Neural cell (in vitro differentiated cells): ENCODE measurements around the gene C17orf75. TPM values are rescaled to one million over a fixed set of nuclear protein-coding genes. Genes with fewer than 3 reads are reported as not detected.

ENCODE experiments used
- H2AFZ ChIP-seq: fragments of 200-600, 300-800 bp; sonication (generic), shearing (Covaris generic); 2 replicates; pipeline ENCODE4 v1.6.0; 2014; ENCODE audit warnings: low read depth, mild to moderate bottlenecking, antibody characterized with exemption, low read length, moderate library complexity
- H3F3A ChIP-seq: fragments of 200-600 bp; shearing (Covaris generic); 2 replicates; pipeline ENCODE4 v1.6.1; 2016; ENCODE audit warnings: mild to moderate bottlenecking, moderate library complexity, mixed read lengths, antibody characterized with exemption, low read length; ENCODE audit not compliant: insufficient read depth, poor library complexity, severe bottlenecking
- H3K27ac ChIP-seq: fragments of 200-600, 300-800 bp; sonication (generic), shearing (Covaris generic); 2 replicates; pipeline ENCODE4 v1.5.1; 2014; ENCODE audit warnings: mild to moderate bottlenecking, low read length, moderate library complexity
- H3K27me3 ChIP-seq: fragments of 300-800, 200-600 bp; sonication (generic), shearing (Covaris generic); 2 replicates; pipeline ENCODE4 v1.6.0; 2014; ENCODE audit warnings: mild to moderate bottlenecking, low read depth, low read length, moderate library complexity; ENCODE audit not compliant: insufficient read depth
- H3K36me3 ChIP-seq: fragments of 300-800, 200-600 bp; sonication (generic), shearing (Covaris generic); 2 replicates; pipeline ENCODE4 v1.5.1; 2014; ENCODE audit warnings: mild to moderate bottlenecking, antibody characterized with exemption, low read length, moderate library complexity; ENCODE audit not compliant: insufficient read depth
- H3K4me2 ChIP-seq: fragments of 300-800, 200-600 bp; sonication (generic), shearing (Covaris generic); 2 replicates; pipeline ENCODE4 v1.6.0; 2014; ENCODE audit warnings: mild to moderate bottlenecking, low read length
- H3K4me3 ChIP-seq: fragments of 300-800, 200-600 bp; sonication (generic), shearing (Covaris generic); 2 replicates; pipeline ENCODE4 v1.5.1; 2014; ENCODE audit warnings: mild to moderate bottlenecking, low read length, moderate library complexity
- H3K79me2 ChIP-seq: fragments of 200-600 bp; shearing (Covaris generic); replicated peaks from 2 replicates; pipeline ENCODE4 v1.6.0; 2014; ENCODE audit warnings: mild to moderate bottlenecking, low read length, moderate library complexity; ENCODE audit not compliant: insufficient read depth
- H3K9ac ChIP-seq: fragments of 300-800, 200-600 bp; sonication (generic), shearing (Covaris generic); 2 replicates; pipeline ENCODE4 v1.6.1; 2016; ENCODE audit warnings: mild to moderate bottlenecking, low read length, mixed read lengths
- H3K9me2 ChIP-seq: fragments of 200-600 bp; shearing (Covaris generic); 2 replicates; pipeline ENCODE4 v1.6.1; 2016; ENCODE audit warnings: mild to moderate bottlenecking, low read length, mixed read lengths; ENCODE audit not compliant: insufficient read depth
- H3K9me3 ChIP-seq: fragments of 200-600, 300-800 bp; sonication (generic), shearing (Covaris generic); 2 replicates; pipeline ENCODE4 v1.6.1; 2016; ENCODE audit warnings: mild to moderate bottlenecking, mixed run types, low read length, moderate library complexity, mixed read lengths
- H4K20me1 ChIP-seq: fragments of 200-600 bp; shearing (Covaris generic); 2 replicates; pipeline ENCODE4 v1.6.1; 2016; ENCODE audit warnings: mild to moderate bottlenecking, mixed run types; ENCODE audit not compliant: insufficient read depth
- CTCF ChIP-seq: fragments of 450-650 bp; IDR thresholded peaks from 2 replicates; pipeline ENCODE4 v1.5.1; 2014; ENCODE audit warnings: antibody characterized with exemption, mild to moderate bottlenecking, moderate library complexity; ENCODE audit not compliant: poor library complexity, severe bottlenecking
- EP300 ChIP-seq: fragments of 450-650 bp; conservative IDR thresholded peaks from 2 replicates; pipeline ENCODE4 v1.6.1; 2014; ENCODE audit warnings: antibody characterized with exemption, mild to moderate bottlenecking, moderate library complexity; ENCODE audit not compliant: poor library complexity, severe bottlenecking
- EZH2 ChIP-seq: fragments of 200-600, 300-800 bp; shearing (Covaris generic), sonication (generic); IDR thresholded peaks from 2 replicates; pipeline ENCODE4 v1.6.1; 2014; ENCODE audit warnings: antibody characterized with exemption, low read length, borderline replicate concordance, mild to moderate bottlenecking; ENCODE audit not compliant: insufficient read depth, poor library complexity, severe bottlenecking
- MXI1 ChIP-seq: fragments of 450-650 bp; conservative IDR thresholded peaks from 2 replicates; pipeline ENCODE4 v1.6.1; 2014; ENCODE audit warnings: antibody characterized with exemption, mild to moderate bottlenecking; ENCODE audit not compliant: poor library complexity, severe bottlenecking
- POLR2AphosphoS5 ChIP-seq: IDR thresholded peaks from 2 replicates; pipeline ENCODE4 v1.6.1; 2012
- RAD21 ChIP-seq: fragments of 450-650 bp; conservative IDR thresholded peaks from 2 replicates; pipeline ENCODE4 v1.6.1; 2014; ENCODE audit warnings: antibody characterized with exemption, mild to moderate bottlenecking, moderate library complexity
- REST ChIP-seq: IDR thresholded peaks from 2 replicates; pipeline ENCODE4 v1.6.1; 2012; ENCODE audit warnings: borderline replicate concordance
- SMC3 ChIP-seq: fragments of 450-650 bp; conservative IDR thresholded peaks from 2 replicates; pipeline ENCODE4 v1.6.1; 2014; ENCODE audit warnings: antibody characterized with exemption, mild to moderate bottlenecking, moderate library complexity; ENCODE audit not compliant: poor library complexity
- TAF1 ChIP-seq: IDR thresholded peaks from 2 replicates; pipeline ENCODE4 v1.6.1; 2012; ENCODE audit warnings: low read depth
- polyA plus RNA-seq: library from polyadenylated mRNA; depleted of rRNA; stranded (reverse); fragments of >200 nt; gene quantifications from 2 replicates; pipeline ENCODE4 v1.2.3, GENCODE V29; 2014

C17orf75 gene
- polyA plus RNA-seq, 1 donor from 2014 or later: 77.0 TPM

GRCh38 chr17:32349503-32349853 is 7.5 kb upstream of the C17orf75 start:
- H3K9me3 ChIP-seq: no peaks in the 10 kb centered on the region
- peak overlapping the region; percentile 92 for H3K4me3 ChIP-seq
- no peaks in the 10 kb centered on the region for H3K9me2 ChIP-seq
- H3K4me2 ChIP-seq: peak overlapping the region; percentile 92
- H3K79me2 ChIP-seq: peaks cover 45% of the 10 kb centered on the region
- peak overlapping the region; percentile 99 for H2AFZ ChIP-seq
- H3K36me3 ChIP-seq: no peaks in the 10 kb centered on the region
- TF ChIP-seq EP300: no peak
- TF ChIP-seq CTCF: no peak
- no peak for TF ChIP-seq MXI1
- no peak for TF ChIP-seq REST
- TF ChIP-seq POLR2AphosphoS5: no peak
- no peak for TF ChIP-seq EZH2
- TF ChIP-seq TAF1: no peak
- TF ChIP-seq SMC3: no peak
- no peak for TF ChIP-seq RAD21
- H3K27me3 ChIP-seq: no peaks in the 10 kb centered on the region
- H4K20me1 ChIP-seq: peaks cover 3% of the 10 kb centered on the region
- H3K27ac ChIP-seq: peak overlapping the region; percentile 98
- peaks cover 6% of the 10 kb centered on the region for H3F3A ChIP-seq
- H3K9ac ChIP-seq: peak overlapping the region; percentile 98

GRCh38 chr17:32348483-32348800 is 6.5 kb upstream of the C17orf75 start:
- H3K9me2 ChIP-seq: no peaks in the 10 kb centered on the region
- no peak overlapping the region for H3K4me3 ChIP-seq
- H3K27ac ChIP-seq: no peak overlapping the region
- no peaks in the 10 kb centered on the region for H3K27me3 ChIP-seq
- H3K36me3 ChIP-seq: no peaks in the 10 kb centered on the region
- peaks cover 36% of the 10 kb centered on the region for H3K79me2 ChIP-seq
- peaks cover 6% of the 10 kb centered on the region for H3F3A ChIP-seq
- H3K9ac ChIP-seq: no peak overlapping the region
- H3K9me3 ChIP-seq: no peaks in the 10 kb centered on the region
- TF ChIP-seq RAD21 (no peak), EZH2 (no peak), SMC3 (no peak), MXI1 (no peak), EP300 (no peak), REST (no peak), POLR2AphosphoS5 (no peak), CTCF (no peak), TAF1 (no peak)
- no peak overlapping the region for H3K4me2 ChIP-seq
- H2AFZ ChIP-seq: no peak overlapping the region
- H4K20me1 ChIP-seq: no peaks in the 10 kb centered on the region
